HG03469 (cell line): ENCODE results near the gene VRK3.
A peak's percentile ranks its signal among the peaks of the same experiment; 100 is the strongest.
"Not testable (repeated sequence)": the region's sequence is repeated elsewhere in the genome, so short reads cannot be mapped to it uniquely, and the experiment has no call there.

Experiments
- ATAC-seq: cut with Tn5 transposase; IDR thresholded peaks from one replicate; pipeline ENCODE4 v1.9.1; 2021; ENCODE audit warnings: mild to moderate bottlenecking, moderate library complexity, moderate number of reproducible peaks; ENCODE audit not compliant: unreplicated experiment

Gene VRK3

GRCh38 chr19:50025022-50025793 is at the start of gene VRK3:
Gene VRK3 (minus strand): TSS chr19:50025372. CDS start chr19:50016162, 9,210 bp downstream.
- ATAC-seq = peak; percentile 50

- ATAC-seq = not testable (repeated sequence)
These were observed 43.2 kb upstream of the VRK3 start for GRCh38 chr19:50068382-50068781.

GRCh38 chr19:50067575-50067974 is 42.4 kb upstream of the VRK3 start:
- ATAC-seq = no peak

GRCh38 chr19:50065938-50066337 is 40.8 kb upstream of the VRK3 start:
- no peak for ATAC-seq

- ATAC-seq = no peak
These were observed 36.5 kb upstream of the VRK3 start for GRCh38 chr19:50061650-50062049.

- ATAC-seq = no peak
These were observed 34.9 kb upstream of the VRK3 start for GRCh38 chr19:50060107-50060506.

DNA sequence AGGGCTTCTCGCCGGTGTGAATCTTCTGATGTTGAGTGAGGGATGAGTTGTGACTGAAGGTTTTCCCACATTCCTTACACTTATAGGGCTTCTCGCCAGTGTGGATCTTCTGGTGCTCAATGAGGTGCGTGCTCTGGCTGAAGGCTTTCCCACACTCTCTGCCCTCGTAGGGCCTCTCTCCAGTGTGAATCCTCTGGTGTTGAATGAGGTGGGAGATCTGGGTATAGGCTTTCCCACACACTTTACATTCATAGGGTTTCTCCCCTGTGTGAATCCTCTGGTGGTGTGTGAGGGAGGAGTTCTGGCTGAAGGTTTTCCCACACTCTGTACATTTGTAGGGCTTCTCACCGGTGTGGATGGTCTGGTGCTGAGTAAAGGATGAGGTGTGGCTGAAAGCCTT is 33.9 kb upstream of the VRK3 start:
- ATAC-seq = no peak

DNA sequence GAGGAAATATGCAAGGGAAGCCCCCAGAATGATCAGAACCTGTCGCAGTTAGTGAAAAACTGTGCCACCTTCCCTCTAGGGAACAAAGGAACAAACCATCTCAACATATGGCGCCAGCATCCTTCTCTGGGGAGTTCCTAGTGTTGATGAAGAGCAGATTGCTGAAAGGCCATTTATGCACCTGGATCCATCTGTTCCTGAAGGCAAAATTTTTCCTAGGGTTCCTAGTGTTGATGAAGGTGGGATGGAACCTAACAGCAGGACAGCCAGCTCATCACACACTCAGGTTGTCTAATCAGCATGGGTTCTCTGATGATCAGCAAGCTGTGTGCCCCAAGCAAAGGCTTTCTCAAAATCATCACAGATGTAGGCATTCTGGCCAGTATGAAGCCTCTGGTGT is 33.3 kb upstream of the VRK3 start:
- ATAC-seq = no peak

DNA sequence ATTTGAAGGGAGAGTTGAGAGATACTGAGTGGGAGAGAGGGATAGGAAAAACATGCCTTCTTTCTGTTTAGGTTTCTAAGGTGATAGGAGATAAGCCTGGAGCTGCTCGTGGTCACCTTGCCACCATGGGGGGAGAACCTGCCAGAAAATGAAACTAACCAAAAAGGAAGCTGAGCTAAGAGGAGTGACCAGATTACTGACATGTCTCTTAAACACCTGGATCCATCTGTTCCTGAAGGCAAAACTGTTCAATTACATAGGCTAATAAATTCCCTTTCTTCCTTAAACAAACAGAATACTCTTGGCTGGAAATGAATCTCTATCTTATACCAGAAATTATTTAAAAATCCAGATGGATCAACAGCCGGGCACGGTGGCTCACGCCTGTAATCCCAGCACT is 27.9 kb upstream of the VRK3 start:
- no peak for ATAC-seq

DNA sequence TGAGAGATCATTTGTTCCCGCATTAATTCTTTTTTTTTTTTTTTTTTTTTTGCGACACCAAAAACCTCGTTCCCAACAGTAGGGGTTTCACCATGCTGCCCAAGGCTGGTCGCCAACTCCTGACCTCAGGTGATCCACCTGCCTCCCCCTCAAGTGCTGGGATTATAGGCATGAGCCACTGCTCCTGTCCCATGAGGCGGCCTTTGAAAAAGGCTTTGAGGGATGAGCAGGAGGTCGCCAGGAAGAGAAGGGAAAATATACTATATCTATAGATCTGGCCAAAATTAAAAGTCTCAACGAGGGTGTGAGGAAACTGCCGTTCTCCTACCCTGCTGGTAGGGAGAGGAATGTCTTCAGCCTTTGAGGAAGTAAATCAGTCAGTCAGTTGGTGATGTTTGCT is 26.8 kb upstream of the VRK3 start:
- ATAC-seq = no peak

DNA sequence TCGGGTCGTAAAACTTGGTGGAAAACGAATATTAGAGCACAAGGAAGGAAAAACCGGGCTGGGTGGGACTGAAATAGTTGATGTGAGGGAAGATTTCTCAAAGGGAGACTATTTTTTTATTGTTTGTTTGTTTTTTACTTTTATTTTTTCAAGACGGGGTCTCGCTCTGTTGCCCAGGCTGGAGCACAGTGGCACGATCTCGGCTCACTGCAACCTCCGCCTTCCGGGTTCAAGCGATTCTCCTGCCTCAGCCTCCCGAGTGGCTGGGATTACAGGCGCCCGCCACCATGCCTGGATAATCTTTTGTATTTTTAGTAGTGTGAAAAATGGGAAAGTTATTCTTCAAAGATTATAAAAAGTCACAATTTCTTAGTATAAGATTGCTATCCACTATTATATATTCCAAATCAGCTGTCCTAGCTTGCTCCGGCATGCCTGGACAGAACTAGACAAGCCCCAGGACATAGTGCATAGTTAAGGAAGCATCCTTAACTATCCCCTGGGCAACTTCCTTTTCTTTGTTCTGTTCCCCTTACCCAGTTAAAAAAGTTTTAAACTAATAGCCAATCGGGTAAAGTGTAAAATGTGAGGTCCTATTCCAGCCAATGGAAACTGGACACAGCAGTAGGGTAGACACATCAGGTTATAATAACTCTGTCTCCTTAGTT is 26.2 kb upstream of the VRK3 start:
- ATAC-seq = not testable (repeated sequence)

DNA sequence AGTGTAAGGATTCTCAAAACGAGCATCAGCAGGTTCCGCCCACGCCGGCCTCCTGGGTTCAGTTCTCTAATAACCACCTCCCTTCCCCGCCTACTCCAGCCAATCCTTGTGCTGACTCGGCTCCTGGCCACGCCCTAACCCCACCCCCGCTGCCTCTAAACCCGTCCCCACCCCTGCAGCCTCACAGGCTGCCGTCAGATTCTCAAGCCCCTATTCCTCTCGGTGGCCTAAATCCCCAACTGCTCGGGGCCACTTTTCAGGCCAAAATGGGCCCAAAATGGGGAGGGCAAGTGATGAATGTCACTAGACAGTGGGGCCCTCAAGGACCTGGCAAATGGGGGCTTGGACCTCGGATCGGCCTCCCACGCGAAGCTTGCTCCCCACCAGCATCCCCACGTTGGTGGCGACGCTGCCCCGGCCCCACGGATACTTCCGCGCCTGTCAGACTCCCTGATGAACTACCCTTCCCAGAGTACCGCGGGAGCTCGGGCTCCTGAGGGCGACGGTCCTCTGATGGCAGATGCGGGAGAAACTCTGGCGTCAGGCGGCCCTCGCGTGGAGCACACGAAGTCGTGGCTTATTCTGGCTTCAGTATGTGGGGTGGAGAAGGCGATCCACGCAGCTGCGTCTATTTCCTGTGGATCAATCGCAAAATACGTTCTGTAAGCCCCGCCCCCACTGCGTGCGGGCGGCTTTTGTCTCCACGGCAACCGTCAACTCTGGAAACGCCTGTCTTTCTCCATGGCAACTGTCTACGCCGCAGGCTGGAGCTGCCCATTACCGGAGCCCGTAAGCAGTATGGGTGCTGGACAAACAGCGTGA is 25.4 kb upstream of the VRK3 start:
- no peak for ATAC-seq

DNA sequence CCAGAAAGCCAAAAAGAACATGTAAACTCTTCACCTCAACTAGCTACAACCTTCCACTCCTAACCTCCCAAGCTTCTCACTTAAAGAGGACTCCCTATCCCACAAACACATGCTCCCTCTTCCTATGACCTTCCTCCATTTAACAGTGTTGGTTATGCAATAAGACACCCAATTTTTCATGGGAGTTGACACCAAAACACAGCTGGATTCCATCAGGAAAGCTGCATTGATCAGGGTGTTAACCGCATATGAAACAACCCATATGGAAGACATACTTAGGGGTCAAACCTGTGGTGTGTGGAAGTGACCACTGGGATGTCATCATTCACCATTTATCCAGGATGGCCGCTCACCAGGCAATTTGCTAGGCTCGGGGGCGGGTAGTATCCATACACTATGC is 22.5 kb upstream of the VRK3 start:
- ATAC-seq = no peak

DNA sequence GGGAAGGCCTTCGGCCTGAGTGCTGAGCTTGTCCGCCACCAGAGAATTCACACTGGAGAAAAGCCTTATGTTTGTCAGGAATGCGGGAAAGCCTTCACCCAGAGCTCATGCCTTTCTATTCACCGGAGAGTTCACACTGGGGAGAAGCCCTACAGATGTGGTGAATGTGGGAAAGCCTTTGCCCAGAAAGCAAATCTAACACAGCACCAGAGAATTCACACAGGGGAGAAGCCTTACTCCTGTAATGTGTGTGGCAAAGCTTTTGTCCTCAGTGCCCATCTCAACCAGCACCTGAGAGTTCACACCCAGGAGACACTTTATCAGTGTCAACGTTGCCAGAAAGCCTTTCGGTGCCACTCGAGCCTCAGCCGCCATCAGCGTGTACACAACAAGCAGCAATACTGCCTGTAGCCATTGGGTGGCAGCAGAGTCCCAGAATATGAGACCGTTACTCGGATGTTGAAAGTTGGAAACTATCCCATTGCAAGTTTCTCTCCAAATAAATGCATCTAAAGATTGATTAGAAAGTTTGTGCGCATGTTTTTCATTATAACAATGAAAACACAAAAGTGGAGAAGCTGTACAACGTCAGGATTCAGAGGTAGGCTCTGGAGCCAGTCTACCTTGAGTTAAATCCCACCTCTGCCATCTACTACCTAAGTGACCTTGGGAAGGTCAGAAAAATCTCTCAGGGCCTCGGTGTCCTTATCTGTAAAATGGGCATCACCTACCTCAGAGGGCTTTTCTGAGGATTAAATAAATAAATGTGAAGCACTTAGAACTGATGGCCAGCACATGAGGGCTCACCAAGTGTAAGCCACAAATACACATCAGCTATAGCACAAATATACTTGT is 21.7 kb upstream of the VRK3 start:
- ATAC-seq = no peak

DNA sequence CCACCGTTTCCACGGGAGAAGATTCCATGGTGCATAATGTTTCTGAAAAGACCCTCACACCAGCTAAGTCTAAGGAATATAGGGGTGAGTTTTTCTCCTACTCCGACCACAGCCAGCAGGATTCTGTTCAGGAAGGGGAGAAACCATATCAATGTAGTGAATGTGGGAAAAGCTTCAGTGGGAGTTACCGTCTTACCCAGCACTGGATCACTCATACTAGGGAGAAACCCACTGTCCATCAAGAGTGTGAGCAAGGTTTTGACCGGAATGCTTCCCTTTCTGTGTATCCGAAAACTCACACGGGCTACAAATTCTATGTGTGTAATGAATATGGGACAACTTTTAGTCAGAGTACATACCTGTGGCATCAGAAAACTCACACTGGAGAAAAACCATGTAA is 19.8 kb upstream of the VRK3 start:
- ATAC-seq = no peak

DNA sequence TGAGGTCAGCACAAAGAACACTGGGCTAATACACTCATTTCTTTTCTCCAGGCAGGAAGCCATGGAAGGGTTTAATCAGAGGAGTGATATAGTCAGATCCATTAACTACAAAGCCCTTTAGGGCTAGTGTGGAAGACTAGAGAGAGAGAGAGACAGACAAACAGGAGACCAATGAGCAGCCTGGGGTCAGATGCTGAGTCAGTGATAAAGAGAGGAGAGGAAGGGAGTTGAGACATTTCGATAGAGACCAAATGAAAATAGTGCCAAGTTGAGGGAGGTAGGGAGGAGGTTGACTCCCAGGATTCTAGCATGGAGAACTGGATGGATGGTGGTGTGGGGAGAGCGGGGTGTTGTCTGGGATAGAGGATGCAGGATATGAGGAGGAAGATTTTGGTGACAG is 18.8 kb upstream of the VRK3 start:
- ATAC-seq = no peak

DNA sequence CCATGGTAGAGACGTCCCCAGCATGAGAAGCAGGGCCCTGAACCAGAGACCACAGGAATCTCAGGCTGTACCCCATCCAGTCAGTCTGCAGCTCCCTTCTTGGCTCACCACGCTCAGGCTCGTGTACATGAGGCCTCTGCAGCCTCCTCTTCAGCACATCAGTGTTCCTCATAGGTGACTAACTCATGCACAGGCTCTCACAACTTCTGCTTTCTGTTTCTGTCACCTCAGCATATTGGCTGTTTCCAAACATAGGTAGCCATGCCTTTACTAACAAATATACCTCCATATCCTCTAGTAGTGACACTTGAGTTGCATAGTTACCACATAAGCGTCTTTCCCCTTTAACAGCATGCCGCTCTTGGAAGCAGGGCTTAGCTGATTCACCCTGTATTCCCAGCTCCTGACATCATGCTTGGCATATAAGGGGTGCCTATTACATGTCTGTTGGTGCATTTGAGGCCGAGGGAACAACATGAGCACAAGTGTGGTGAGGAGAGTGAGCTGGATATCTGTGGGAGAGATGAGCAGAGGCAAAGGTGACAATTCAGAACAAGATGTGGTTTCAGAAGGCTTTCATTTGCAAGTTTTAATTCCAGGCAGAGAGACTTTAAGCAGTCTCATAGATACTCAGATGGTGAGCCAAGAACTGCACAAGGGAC is 17.3 kb upstream of the VRK3 start:
- ATAC-seq = no peak

DNA sequence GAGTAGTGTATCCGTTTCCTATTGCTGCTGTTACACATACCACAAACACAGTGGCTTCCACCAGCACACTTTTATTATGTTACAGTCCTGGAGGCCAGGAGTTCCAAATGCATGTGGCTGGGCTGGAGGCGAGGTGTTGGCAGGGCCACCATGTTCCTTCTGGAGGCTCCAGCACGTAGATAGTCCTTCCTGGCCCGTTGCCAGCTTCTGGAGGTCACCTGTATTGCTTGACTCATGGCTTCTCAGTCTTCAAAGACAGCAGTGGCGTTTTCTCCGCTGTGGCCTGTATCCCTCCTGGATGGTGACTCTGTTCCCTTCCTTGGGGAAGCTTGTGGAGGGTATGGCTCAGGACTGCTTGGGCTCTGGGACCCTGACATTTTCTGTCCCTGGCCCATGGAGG is 15.8 kb upstream of the VRK3 start:
- ATAC-seq = no peak

DNA sequence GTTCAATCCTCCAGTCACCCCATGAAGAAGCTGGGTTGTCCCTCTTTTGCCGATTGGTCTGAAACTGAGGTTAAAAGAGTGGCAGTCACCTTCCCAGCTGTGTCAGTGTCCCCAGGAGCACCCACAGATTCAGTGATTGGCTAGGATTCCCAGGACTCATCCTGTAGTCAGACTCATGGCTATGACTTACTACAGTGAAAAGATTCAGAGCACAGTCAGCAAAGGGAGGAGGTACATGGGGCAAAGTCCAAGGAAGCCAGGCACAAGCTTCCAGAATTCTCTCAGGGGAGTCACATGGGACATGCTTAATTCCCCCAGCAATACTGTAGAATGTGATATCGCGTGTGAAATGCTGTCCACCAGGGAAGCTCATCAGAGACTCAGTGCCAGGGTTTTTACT is 14.8 kb upstream of the VRK3 start:
- no peak for ATAC-seq

- ATAC-seq = no peak
These were observed 11.7 kb upstream of the VRK3 start for GRCh38 chr19:50036908-50037307.
